NCI-H1694 treated with DMSO at 0.1 percent for 48 hours (cell line): ENCODE data around the gene PMEL.
A peak's percentile ranks its signal among the peaks of the same experiment; 100 is the strongest.
"Not testable (repeated sequence)": the region's sequence is repeated elsewhere in the genome, so short reads cannot be mapped to it uniquely, and the experiment has no call there.

ENCODE experiments used
- DNase-seq: peaks from one replicate; lab custom pipeline; 2025; lab: John Stamatoyannopoulos, UW

Gene PMEL

GRCh38 chr12:55965941-55966407 is at the start of gene PMEL:
Gene PMEL, minus strand, starts transcription at chr12:55966042. Its CDS starts 31 bp downstream, at chr12:55966011.
- DNase-seq = no peak

GRCh38 chr12:56014205-56014604 is 48.4 kb upstream of the PMEL start:
- no peak for DNase-seq

GRCh38 chr12:56013482-56013881 is 47.6 kb upstream of the PMEL start:
- DNase-seq = no peak

GRCh38 chr12:56011509-56012090 is 45.8 kb upstream of the PMEL start:
- no peak for DNase-seq

GRCh38 chr12:56010111-56010570 is 44.3 kb upstream of the PMEL start:
- DNase-seq = no peak

GRCh38 chr12:56007564-56008559 is 42.0 kb upstream of the PMEL start:
- DNase-seq = no peak

- no peak for DNase-seq
Observed at GRCh38 chr12:56004211-56004610, 38.4 kb upstream of the PMEL start.

- DNase-seq = not testable (repeated sequence)
Observed at GRCh38 chr12:56003376-56003775, 37.5 kb upstream of the PMEL start.

- DNase-seq = no peak
Observed at GRCh38 chr12:56001487-56002100, 35.8 kb upstream of the PMEL start.

- DNase-seq = not testable (repeated sequence)
Observed at GRCh38 chr12:55999999-56000540, 34.2 kb upstream of the PMEL start.

GRCh38 chr12:55999522-55999921 is 33.7 kb upstream of the PMEL start:
- DNase-seq = not testable (repeated sequence)

- DNase-seq = no peak
Observed at GRCh38 chr12:55997535-55997859, 31.7 kb upstream of the PMEL start.

GRCh38 chr12:55996715-55997534 is 31.1 kb upstream of the PMEL start, which contains the start of gene SUOX:
Gene SUOX, plus strand, starts transcription at chr12:55997276. Its CDS starts 4,946 bp downstream, at chr12:56002222.
- DNase-seq = peak; percentile 61

GRCh38 chr12:55996201-55996714 is 30.4 kb upstream of the PMEL start:
- DNase-seq = peak; percentile 27

GRCh38 chr12:55995366-55995765 is 29.5 kb upstream of the PMEL start:
- DNase-seq = no peak

GRCh38 chr12:55993230-55993853 is 27.5 kb upstream of the PMEL start:
- no peak for DNase-seq

GRCh38 chr12:55991110-55991509 is 25.3 kb upstream of the PMEL start:
- no peak for DNase-seq

- not testable (repeated sequence) for DNase-seq
Observed at GRCh38 chr12:55985976-55986375, 20.1 kb upstream of the PMEL start.

- no peak for DNase-seq
Observed at GRCh38 chr12:55985341-55985740, 19.5 kb upstream of the PMEL start.

GRCh38 chr12:55984861-55985260 is 19.0 kb upstream of the PMEL start:
- DNase-seq = no peak
